NCI-H748 (cell line): Measurements from ENCODE around the gene ANGPTL2.

Experiments used
- DNase-seq: peaks from one replicate; lab custom pipeline; 2025; ENCODE audit not compliant: unreplicated experiment; lab: John Stamatoyannopoulos, UW

Gene ANGPTL2

DNA sequence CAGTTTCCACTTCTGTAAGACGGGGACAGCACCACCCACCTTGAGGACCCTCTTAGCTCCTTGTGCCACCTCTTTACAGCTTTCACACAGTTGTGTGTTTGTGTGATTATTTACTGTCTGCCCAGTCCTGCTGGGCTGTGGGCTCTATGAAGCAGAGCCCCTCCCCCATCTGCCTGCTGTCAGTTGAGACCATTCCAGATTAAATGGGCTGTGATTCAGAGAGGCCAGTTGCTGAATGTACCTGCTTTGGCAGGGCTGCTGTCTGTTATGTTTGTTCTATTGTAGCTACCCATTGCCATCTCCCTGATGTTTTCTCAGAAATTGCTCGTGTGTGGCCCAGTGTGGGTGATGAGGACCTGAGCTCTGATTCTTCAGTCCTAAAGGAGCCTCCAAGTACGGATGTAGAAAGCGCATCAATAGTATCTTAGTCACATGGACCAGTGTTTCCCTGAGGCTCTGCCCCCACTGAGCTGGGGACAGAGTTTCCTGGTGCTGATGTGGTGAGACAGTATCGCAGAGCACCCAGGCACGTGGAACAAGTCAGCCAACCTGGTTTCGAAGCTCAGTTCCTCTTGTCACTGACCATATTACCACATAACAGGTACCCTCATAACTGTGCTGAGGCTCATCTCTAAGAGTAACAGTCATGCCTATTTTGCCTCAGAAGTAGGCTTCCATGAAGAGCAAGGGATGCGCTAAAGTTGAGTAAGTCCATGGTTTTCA is 3.7 kb downstream of the ANGPTL2 start:
- DNase-seq: no peak

- DNase-seq: no peak
These were observed 4.6 kb downstream of the ANGPTL2 start for GRCh38 chr9:127117801-127118200.

GRCh38 chr9:127116957-127117356 is 5.5 kb downstream of the ANGPTL2 start:
- DNase-seq: no peak

GRCh38 chr9:127116088-127116726 is 6.2 kb downstream of the ANGPTL2 start:
- DNase-seq: no peak

DNA sequence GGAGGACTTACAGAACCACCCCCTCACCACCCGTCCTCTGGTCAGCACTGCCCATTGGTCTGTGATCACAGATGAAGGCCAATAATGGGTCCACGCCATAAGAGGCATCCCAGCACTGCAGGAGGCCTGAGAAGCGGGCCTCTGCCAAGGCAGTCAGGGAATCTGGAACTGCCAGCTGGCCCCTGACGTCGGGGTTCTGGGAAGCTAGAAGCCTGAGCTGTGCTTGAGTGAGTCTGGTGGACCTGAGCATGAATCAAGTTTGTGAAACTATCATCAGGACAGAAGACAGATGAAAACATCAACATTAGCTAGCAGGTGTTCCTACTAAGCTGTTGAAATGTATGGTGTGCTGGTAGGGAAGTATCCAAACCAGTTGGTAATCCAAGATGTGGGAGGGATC is 7.8 kb downstream of the ANGPTL2 start:
- no peak for DNase-seq

- no peak for DNase-seq
These were observed 9.1 kb downstream of the ANGPTL2 start for GRCh38 chr9:127113191-127113972.

- peak; percentile 32 for DNase-seq
These were observed 9.7 kb downstream of the ANGPTL2 start for GRCh38 chr9:127112735-127113161.

- DNase-seq: peak; percentile 91
These were observed 10.4 kb downstream of the ANGPTL2 start for GRCh38 chr9:127112056-127112455.

DNA sequence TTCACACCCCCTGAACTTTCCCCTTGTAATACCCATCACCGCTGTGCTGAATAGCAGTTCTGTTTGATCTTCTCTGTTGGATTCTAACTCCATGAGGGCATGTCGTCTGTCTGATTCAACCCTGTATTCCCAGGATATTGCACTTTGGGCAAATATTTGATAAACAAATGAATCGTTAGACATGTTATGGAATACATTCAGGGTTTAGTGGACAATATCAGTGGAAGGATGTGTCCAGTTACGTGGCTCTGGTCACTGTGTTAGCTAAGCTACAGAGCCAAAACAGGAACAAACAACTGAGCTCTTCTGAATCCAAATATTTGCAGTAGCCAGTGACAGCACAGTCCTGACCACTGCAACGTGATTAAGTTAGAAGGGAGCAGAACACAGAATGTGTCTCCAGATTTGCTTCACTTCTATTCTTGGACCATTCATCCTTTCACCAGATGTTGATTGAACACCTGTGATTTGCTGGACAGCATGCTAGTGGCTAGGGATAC is 13.2 kb downstream of the ANGPTL2 start:
- no peak for DNase-seq

DNA sequence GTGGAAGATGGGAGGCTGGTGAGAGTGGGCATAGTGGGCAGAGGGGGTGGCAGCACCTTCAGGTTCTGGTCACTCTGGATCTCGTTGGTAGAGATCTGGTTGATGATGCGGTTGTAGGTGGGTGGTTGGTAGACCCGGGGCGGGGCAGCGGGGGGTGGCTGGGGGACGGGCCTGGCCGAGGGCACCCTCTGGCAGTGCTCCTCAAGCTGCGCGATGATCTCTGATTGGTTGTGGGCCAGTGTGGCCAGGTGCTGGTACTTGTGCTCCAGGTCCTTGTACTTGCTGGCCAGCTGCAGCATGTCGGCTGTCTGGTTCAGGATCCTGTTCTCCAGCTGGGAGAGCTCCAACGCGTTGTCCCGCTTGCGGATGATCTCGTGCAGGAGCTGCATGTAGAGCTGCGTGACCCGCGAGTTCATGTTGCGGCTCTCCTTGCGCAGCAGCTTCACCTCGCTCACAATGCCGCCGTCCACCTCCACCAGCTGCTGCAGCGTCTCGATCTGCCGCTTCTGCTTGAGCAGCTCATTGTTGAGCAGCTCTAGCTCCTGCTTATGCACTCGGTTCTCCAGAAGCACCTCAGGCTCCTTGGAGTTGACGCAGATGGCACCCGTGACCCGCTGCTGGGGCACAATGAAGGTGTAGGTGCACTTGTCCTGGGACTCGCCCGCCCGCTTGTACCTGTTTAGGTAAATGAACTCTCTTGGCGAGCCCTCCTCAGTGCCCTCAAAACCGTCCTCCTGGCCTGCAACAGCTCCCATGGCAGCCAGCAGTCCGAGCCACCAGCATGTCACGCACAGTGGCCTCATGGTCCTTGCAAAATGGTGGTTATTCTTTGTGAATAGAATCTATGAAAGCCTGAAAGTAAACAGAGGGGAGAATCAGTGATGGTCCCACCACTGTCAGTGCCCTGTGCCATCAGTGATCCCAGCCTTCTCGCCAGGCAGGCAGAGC is 14.2 kb downstream of the ANGPTL2 start:
- DNase-seq: no peak

DNA sequence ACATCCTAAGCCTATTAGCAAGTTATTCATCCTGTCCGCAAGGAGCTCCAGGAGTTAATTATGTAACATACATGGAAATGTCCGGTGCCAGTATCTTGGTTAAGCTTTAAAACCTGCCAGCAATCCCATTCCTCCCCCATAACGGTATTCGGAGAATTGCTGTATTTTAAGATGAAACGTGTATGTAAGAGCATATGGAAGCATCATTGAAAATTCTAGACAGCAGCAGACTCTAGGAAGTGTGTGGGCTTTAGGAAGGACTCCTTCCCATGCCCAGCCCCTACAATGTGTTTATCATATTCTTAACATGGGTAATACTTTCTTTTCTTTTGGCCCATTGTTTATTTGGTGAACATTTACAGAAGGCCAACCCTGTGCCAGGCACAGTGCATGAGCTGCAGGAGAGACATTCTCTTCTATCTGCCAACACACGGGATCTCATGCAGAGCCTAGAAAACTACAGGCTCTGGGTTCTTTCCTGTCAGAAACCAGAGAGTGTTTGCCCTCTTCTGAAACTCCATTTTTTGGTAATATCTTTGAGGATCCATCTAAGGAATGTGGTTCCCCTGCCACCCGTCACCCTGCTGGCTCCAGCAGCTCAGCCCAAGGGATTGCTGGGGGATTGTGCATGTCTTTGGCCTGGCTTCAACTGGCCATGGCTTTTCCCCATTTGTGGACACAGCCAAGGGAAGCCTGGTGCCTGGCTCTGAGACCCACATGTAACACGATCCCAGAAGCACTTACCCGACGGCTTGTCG is 15.1 kb downstream of the ANGPTL2 start:
- no peak for DNase-seq

GRCh38 chr9:127106466-127106855 is 16.0 kb downstream of the ANGPTL2 start:
- DNase-seq: no peak

GRCh38 chr9:127105805-127106465 is 16.5 kb downstream of the ANGPTL2 start:
- DNase-seq: no peak

DNA sequence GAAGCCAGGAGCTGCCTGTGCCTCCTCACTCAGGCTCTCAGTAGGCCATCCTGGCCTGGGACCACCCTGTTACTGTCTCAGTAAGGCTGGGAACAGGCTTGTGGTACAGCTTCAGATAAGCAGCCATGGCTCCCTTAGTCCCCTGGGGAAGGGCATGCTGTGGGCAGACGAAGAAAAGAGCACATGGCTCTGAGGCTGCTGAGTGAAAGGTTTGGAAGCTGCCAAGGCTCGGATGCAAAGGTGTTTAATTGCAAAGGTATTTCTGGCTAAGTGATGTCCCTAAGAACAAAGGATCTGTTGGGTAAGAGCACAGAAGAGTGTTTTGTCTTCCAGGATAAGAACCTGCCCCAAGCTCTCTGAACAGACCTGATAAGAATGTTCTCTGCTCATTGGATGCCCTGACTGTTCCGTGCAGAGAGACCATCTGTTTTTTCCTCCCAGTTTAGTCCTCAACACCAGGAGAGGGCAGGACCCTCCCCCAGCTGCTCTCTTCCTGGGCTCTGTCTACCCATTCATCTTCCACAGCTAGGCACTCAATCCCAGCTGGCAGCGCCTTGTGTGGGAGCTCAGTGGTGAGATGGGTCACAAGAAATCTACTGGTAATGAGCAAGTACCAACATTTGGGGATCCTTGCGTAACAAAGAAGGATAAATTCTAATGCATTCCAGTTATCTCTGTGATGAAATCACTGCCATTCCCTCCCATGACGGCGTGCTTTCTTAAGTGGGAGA is 17.7 kb downstream of the ANGPTL2 start:
- DNase-seq: no peak

- DNase-seq: no peak
These were observed 19.6 kb downstream of the ANGPTL2 start for GRCh38 chr9:127102788-127103187.

GRCh38 chr9:127102176-127102575 is 20.3 kb downstream of the ANGPTL2 start:
- DNase-seq: no peak

DNA sequence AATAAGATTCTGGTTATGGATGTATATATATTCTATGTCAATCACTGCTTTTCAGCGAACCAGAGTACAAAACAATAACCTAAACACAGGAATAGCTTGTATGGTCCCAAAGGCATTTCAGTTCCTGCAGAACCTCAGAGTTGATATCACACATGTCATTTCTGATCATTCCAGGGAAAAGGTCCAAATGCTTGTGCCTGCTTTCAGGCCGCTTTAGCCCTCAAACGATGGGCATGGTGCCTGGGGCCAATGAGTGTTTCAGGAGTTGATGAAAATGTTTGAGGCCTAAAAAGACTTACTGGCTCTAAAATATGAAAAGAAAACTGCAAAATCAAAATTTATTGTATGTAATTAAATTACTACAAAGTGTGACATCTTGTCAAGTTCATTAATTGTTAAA is 22.8 kb downstream of the ANGPTL2 start:
- no peak for DNase-seq

DNA sequence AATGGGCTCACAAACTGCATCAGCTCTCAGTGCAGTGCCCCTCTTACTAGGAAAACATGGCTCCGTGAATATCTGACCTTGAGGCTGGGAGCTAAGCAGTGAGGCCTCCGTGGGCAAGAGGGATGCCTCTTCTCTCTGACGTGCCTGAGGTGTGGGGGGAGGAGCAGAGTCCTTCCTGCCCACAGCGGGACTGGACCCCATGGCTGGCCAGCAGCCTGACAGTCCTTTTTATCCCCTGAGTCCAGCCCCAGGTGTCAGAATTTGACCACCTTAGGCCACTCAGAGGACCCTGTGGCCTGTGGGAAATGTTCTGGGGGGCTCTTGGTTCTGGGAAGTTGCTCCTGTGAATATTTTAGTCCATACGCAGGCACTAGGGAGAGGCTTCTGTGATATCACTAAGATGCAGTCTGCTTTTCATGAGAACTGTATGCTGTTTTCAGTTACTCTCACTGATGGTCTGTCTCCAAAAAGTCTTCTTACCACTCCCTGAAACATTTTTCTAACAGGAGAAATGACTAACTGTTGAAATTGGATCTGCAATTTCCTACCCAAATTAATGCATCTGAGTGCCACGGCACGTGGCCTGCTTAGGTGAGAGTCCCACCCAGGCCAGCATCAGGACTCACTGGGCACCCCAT is 23.4 kb downstream of the ANGPTL2 start:
- DNase-seq: no peak
